HepG2 (cell line): ENCODE measurements around the gene UCKL1. TPM values are rescaled to one million over a fixed set of nuclear protein-coding genes. Genes with fewer than 3 reads are reported as not detected.

ENCODE experiments used
- FOXO4 ChIP-seq: sonication (generic); formaldehyde crosslinking; conservative IDR thresholded peaks from 2 replicates; pipeline ENCODE4 v1.8.1; 2023; ENCODE audit warnings: missing genetic modification reagents
- GABPA ChIP-seq, 2 experiments: IDR thresholded peaks; 2 replicates each; pipeline ENCODE4 v1.6.1; 2011 to 2016; ENCODE audit warnings: low read depth in 2 of 2, low read length in 1 of 2, missing biosample characterization in 1 of 2, missing genetic modification characterization in 1 of 2
- HNF4G ChIP-seq, 2 experiments: sonication (generic) in 1 of 2; formaldehyde crosslinking in 1 of 2; IDR thresholded peaks; 2 replicates each; pipeline versions ENCODE4 v1.4.0 to v1.6.1; 2011 to 2020; ENCODE audit warnings: borderline replicate concordance in 2 of 2, low read depth in 2 of 2, mild to moderate bottlenecking in 2 of 2, low read length in 1 of 2, missing genetic modification reagents in 1 of 2, moderate library complexity in 1 of 2
- MIXL1 ChIP-seq: IDR thresholded peaks from 2 replicates; pipeline ENCODE4 v1.6.1; 2016
- NFE2L2 ChIP-seq: fragments of 150-350 bp; IDR thresholded peaks from 2 replicates; pipeline ENCODE4 v1.6.1; 2014; ENCODE audit warnings: low read length
- NR0B2 ChIP-seq: sonication (generic); formaldehyde crosslinking; IDR thresholded peaks from 2 replicates; pipeline ENCODE4 v1.4.0; 2020; ENCODE audit warnings: mild to moderate bottlenecking, missing genetic modification reagents
- ZHX2 ChIP-seq, 2 experiments: sonication (generic) in 1 of 2; formaldehyde crosslinking in 1 of 2; IDR thresholded peaks; 2 replicates each; pipeline versions ENCODE4 v1.6.1 to v1.9.0; 2014 to 2022; ENCODE audit warnings: antibody characterized with exemption in 1 of 2, borderline replicate concordance in 1 of 2, inconsistent platforms in 1 of 2, low read depth in 1 of 2, missing genetic modification reagents in 1 of 2
- ZNF318 ChIP-seq: sonication (generic); formaldehyde crosslinking; IDR thresholded peaks from 2 replicates; pipeline ENCODE4 v1.4.0; 2020; ENCODE audit warnings: mild to moderate bottlenecking, missing genetic modification reagents
- polyA plus RNA-seq, 8 experiments: library from polyadenylated mRNA; depleted of rRNA in 3 of 8; stranded (reverse) in 7 of 8; unstranded in 1 of 8; fragments of >200 nt; fragmentation: Illumina TruSeq in 4 of 8; extraction: Trizol in 4 of 8; gene quantifications; 2 replicates each; pipeline versions ENCODE4 v1.2.1 to v1.2.3, GENCODE V29; 2011 to 2016; ENCODE audit warnings: low read depth in 4 of 8, missing spikeins in 1 of 8, mixed read lengths in 1 of 8; ENCODE audit not compliant: insufficient read depth in 1 of 8
- total RNA-seq, 5 experiments: library from RNA; depleted of rRNA; stranded (reverse); fragments of >200 nt; fragmentation: Illumina TruSeq; extraction: Trizol; gene quantifications; 2 replicates each; pipeline ENCODE4 v1.2.3, GENCODE V29; 2016; ENCODE audit warnings: low read depth in 1 of 5

The UCKL1 gene
- total and polyA plus RNA-seq, 2 of the 13 experiments (the other 11 are each of a cell fraction or from before 2014, with no cell fraction given), result 50.2 to 126 TPM

- TF ChIP-seq ZHX2 (IDR thresholded peaks at IDR 0.05; ENCODE audit: low read depth) (no peak), ZHX2 (CRISPR knock-in tag; IDR thresholded peaks at IDR 0.05; ENCODE audit: borderline replicate concordance) (no peak), MIXL1 (no peak), HNF4G (IDR thresholded peaks at IDR 0.05; ENCODE audit: borderline replicate concordance, low read depth, low read length) (no peak), HNF4G (CRISPR knock-in tag; IDR thresholded peaks at IDR 0.05; ENCODE audit: borderline replicate concordance, low read depth) (no peak), NFE2L2 (no peak), NR0B2 (CRISPR knock-in tag) (no peak), ZNF318 (no peak), GABPA (IDR thresholded peaks at IDR 0.05; ENCODE audit: low read depth, low read length) (no peak), GABPA (CRISPR knock-in tag; IDR thresholded peaks at IDR 0.05; ENCODE audit: low read depth) (no peak), FOXO4 (CRISPR knock-in tag) (no peak)
These were observed 12.1 kb upstream of the UCKL1 start (continued) for GRCh38 chr20:63968136-63968927.
